NOMO-1 treated with DMSO at 0.1 percent for 48 hours (cell line): ENCODE results near the gene TEF.
"Not testable (repeated sequence)": the region's sequence is repeated elsewhere in the genome, so short reads cannot be mapped to it uniquely, and the experiment has no call there.

ENCODE experiments used
- DNase-seq: peaks from one replicate; lab custom pipeline; 2025; ENCODE audit not compliant: unreplicated experiment; lab: John Stamatoyannopoulos, UW

TEF gene

DNA sequence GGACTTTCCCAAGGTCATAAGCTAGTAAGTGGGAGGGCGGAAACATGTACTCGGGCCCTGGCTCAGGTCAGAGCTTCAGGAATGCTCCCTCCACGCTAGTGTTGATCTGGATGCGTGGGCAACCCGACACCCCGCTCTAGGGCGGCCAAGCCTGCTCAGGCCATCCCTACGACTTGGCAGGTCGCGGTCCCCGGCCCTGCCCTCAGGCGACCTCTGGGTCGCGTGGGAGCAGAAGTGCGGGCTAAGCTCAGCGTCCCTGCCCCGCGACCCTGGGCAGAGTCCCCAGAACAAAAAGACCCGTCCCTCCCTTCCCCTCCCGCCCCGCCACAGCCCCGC lies 781 bp upstream of the TEF start:
- no peak for DNase-seq

DNA sequence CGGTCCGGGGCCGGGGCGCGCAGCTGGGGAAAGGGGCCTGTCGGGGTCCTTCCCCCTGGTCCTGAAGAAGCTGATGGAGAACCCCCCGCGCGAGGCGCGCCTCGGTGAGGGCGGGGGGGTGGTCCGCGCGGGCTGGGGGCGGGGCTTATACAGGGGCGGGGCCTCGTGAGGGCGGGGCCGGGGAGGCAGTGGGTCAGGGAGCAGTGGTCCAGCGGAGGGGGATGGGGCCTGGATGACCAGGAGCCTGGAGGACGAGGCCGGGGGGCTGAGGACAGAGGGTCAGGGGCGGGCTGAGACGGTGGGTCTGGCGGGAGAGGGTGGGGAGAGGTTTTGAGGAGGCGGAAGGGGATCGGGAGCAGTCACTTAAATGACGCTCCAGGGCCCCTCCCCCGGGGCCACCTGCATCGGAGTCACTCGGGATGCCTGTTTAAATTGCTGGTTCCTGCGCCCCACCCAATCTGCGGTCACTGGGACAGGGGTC lies 396 bp downstream of the TEF start:
- DNase-seq, result no peak

DNA sequence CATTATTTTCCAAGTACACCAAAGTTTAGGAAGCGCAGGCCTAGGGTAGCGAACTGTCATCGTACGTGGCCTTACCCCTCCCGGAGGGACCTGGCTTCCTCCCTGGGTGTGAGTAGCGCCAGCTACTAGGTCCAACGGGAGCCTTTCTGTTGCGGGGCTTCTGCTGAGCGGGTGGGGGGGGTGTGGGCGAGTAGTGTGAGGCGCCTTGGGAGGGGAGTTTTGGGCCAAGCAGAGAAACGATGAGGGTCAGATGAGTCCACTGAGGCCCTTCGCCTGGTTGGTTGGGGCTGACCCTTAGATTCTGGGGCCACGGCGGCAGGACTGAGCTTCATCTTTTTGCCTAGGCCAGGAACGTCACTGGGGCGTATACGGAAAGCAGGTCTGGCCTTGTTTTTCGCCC lies 868 bp downstream of the TEF start:
- DNase-seq, result no peak

DNA sequence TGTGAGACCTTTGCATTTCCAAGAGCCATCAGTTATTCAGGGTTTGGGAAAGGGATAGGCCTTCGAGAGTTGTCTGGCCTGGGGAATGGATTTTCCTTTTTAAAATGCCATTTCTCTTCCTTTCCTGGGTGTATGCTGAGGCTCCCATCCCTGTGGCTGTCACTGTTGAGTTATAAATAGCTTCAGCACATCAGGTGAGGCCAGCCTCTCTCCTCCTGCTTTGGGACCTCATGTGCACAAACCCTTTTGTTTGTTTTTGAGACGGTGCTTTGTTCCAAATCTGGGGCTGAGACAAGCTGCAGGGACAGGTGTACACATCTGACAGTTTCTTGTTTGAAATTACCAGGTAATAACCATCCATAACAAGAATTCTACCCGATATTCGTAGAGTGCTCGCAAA lies 1.3 kb downstream of the TEF start:
- no peak for DNase-seq

DNA sequence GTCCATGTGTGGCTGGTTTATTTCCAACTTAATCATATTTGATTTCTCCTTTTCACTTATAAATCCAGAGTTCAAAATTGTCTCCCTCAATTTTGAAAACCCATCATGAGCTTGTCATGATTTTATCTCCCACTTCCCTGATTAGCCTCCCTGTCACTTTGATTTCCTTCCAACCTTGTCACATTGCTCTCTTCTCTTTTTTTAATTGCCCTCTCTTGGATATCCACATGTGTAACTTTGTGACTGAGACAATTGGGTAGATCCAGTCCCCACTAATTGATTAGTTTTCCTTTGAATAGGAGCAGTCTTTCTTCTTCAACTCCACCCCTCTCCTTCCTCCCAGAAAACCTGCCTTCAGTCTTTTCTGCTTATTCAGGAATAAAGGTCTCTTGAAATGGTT lies 2.4 kb downstream of the TEF start:
- DNase-seq, result no peak

DNA sequence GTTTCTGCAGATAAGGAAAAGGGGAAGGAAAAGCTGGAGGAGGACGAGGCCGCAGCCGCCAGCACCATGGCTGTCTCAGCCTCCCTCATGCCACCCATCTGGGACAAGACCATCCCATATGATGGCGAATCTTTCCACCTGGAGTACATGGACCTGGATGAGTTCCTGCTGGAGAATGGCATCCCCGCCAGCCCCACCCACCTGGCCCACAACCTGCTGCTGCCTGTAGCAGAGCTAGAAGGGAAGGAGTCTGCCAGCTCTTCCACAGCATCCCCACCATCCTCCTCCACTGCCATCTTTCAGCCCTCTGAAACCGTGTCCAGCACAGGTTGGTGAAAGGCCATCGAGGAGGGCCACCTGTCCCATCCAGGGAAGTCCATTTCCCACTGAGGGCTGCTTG lies 5.6 kb downstream of the TEF start:
- no peak for DNase-seq

DNA sequence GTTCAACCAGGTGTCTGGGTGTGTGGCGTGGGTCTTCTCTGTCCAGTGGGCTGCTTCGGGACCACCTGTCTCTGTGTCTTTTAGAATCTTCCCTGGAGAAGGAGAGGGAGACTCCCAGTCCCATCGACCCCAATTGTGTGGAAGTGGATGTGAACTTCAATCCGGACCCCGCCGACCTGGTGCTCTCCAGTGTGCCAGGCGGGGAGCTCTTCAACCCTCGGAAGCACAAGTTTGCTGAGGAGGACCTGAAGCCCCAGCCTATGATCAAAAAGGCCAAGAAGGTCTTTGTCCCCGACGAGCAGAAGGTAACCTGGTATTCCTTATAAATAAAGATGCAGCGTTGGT lies 12.2 kb downstream of the TEF start:
- no peak for DNase-seq

DNA sequence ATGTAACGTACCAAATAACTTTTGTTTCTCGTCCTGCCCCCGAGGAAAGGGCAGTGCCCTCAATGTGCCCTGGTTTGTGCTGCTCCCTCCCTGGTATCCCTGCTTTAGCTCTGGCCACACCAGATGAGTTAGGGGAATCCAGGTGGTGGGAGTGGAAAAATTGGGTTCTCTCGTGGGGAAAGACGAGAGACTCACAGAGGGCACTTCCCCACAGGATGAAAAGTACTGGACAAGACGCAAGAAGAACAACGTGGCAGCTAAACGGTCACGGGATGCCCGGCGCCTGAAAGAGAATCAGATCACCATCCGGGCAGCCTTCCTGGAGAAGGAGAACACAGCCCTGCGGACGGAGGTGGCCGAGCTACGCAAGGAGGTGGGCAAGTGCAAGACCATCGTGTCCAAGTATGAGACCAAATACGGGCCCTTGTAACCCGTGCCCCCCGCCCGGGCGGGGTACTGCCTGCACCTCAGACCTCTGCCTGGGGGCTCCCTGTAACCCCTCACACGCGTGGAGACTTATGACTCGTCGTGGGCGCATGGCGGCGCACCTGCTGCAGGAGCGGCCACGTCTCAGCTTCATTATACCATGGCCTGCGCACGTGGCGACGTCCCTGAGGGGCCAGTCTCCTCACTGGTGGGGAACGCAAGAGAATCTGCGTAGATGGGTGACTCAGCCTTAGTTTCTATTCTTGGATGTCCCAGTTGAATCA lies 13.9 kb downstream of the TEF start:
- DNase-seq, result no peak

DNA sequence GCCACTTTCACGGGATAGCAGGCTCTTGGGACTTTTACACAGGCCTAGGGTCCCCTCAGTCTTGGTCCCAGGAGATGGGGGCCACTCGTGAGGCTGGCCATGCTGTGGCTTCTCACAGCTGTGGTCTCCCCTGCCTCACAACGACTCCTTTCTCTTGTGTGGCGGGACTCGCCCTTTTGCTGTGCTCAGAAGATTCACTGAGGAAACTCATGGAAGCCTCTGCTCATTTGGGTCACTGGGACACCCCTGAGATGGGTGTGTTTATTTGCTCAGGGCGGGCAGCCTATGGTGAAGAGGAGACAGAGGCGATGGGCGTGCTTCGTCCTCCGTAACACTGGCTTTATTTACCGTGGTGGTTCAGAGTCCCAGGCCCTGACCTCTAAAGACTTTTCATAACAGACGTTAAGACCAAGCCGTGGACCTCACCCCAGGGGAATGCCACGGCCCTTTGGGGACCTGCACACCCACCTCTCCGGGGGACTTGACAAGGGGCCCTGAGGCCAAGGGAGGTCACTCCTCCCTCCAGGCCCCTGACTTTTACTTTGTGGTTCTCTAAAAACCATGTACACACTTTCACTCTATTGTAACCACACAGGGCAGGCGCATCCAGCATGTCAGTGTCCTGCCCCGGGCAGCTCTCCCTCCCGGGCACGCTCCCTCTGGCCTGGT lies 15.5 kb downstream of the TEF start:
- no peak for DNase-seq

DNA sequence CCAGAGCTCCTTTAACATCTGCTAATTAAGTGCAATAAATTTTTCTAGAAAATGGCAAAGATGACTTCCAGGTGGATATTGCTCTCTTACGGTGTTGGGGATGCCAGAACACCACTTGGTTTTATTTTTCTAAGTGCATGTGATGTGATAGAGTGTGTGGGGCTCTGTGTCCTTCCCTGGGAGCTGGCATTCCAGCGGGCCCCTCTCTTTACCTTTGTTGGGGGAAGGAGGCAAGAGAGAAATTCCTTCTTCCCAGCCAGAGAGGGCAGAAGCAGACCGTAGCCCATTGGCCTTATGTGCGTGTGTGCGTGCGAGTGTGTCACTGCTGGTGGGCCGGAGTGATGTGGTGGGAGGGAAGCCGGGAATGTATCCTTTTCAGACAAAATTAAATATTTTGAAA lies 17.2 kb downstream of the TEF start:
- DNase-seq, result no peak

DNA sequence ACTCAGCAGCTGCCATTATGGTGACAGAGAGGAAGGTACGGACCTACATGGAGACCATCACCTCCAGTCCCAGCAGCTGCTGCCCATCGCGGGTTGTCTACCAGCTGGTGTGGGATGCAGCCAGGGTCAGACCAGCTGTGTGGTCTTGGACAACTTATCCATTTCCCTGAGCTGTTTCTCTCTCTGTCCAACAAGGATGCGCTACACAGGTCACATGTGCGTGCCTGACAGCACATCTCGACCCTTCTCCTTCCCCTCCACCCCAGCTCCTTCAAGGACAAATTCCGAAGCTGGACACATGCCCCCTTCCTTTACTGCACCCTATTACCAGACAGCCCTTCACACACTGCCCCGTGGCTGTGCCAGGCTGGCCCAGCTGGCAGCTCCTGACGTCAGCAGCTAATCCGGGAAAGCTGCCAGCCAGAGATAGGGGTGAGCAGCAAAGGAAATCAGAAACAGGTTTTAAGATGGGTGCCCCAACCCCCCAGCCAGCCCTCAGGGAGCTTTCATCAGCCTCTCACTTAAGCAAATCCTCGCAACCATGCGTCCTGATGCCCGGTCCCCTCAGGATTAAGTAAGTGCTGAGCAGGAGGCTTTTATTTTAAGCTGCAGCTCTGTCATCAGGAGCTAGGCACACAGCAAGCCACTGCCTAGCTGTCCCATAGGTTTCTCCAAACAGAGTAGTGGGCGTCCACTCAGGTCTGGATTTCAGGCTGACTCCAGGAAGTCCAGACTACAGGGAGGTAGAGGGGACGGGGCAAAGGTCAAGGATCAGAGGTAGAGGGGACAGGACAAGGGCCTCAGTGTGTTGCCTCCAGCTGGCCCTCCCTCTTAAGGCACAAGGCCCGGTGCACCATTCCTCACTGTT lies 20.3 kb downstream of the TEF start:
- no peak for DNase-seq

DNA sequence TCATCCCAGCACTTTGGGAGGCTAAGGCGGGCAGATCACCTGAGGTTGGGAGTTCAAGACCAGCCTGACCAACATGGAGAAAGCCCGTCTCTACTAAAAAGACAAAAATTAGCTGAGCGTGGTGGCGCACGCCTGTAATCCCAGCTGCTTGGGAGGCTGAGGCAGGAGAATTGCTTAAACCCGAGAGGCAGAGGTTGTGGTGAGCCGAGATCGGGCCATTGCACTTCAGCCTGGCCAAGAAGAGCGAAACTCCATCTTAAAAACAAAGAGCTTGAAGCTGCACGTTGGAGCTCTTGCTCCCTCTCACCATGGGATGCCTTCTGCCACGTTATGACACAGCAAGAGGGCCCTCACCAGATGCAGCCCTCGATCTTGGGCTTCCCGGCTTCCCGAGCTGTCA lies 21.1 kb downstream of the TEF start:
- not testable (repeated sequence) for DNase-seq

DNA sequence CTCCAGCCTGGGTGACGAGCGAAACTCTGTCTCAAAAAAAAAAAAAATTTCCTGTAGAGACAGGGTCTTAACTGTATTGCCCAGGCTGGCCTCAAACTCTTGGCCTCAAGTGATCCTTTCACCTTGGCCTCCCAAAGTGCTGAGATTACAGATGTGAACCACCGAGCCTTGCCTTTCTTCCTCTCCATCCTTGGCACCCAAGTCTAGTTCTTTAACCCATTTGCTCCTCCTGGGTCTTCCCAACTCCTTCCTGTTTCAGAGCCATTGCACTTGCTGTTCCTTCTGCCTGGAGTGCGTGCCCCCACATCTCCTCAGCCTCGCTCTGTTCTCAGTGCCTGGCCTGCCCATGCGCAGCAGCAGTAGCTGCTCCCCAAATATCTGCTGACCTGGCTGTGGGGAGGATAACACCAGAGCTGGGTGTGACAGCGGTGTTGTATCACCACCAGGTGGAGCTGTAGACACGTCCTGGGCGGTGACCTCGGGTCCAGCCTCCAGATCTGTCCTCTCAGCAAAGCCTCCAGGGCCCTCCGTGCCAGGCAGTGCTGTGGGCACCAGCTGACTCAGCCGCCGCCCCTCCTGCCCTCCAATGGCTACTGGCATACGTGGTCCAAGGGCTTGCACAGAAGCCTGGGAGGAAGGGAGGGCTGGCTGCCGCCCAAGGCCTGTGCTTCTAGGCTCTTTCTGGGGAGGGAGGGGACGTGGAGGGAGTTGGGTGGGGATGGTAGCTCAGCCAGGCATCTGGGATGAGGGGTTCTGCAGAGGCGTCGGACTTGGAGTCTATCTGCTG lies 22.0 kb downstream of the TEF start:
- DNase-seq, result peak; percentile 82

DNA sequence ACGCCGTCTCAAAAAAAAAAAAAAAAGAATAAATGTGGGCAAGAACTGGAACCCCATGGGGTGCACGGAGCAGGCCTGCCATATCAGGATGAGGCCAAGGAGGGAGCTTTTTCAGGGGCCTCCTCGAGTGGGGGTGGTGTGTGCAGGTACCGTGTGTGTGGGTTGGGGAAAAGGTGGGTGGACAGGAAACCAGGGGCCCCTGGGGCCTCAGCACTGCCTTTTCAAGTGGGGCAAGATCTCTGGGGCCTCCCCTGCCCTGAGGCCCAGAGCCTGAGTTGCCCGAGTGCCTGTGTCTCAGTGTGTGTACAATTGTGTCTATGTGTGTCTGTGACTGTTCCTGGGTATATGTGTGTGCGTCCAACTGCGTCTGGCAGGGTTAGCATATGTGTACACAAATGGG lies 23.8 kb downstream of the TEF start:
- DNase-seq, result no peak

DNA sequence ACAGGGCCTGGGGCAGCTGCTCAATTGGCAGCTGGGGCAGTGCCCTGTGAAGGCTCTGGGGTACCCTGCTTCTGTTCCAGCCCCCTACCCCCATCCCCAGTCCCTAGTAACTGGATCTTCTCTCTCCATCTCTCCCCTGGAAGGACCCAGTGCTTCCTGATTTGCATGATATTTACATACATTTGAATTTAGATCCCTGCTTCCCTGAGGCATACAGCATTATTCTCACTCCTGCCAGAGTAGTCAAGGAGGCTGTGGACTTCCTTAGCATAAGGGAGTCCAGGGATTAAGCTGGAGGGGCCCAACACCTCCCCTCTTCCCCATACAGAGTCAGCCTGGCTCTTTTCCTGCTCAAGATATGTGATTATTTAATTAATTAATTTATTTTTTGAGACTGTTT lies 24.7 kb downstream of the TEF start:
- DNase-seq, result no peak

DNA sequence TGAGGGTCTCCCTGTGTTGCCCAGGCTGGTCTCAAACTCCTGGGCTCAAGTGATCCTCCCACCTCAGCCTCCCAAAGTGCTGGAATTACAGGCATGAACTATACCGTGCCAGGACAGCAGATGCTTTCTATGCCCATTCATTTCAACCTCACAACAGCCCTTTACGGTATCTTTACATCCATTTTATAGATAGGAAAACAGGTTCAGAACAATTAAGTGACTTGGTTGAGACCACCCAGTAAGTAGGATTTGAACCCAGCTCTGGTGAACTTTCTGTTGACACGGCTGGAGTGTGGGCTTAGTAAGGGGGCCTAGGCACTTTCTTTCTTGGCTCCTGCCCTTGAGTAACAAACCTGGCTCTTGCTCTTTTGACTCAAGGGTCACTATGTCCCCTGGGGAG lies 25.7 kb downstream of the TEF start:
- no peak for DNase-seq

DNA sequence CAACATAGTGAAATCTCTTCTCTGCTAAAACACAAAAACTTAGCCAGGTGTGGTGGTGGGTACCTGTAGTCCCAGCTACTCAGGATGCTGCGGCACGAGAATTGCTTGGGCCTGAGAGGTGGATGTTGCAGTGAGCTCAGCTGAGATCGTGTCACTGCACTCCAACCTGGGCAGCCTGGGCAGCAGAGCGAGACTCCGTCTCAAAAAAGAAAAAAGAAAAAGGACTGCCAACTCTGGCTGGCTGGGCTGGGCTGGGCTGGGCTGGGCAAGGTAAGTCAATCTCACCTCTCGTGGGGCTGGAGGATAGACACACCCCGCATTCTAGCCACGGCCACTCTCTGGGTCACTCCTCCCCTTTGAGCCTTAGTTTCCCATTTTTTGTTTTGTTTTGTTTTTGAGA lies 26.9 kb downstream of the TEF start:
- no peak for DNase-seq

DNA sequence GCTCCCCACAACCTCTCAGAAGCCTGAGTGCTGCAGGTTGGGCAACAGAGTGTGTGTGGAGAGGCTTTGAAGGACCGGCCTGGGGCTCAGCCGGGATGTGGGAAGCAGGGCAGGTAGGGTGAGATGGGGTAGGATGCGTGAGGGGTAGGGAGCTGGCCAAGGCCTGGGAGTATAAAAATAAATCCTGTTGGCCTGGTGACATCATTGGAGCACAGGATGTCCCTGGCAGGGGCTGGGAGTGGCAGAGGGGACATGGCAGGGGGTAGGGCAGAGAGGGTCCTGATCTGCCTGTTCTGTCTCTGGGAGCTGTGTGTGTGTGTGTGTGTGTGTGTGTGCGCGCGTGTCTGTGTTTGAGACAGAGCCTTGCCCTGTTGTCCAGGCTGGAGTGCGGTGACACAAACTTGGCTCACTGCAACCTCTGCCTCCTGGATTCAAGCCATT lies 28.6 kb downstream of the TEF start:
- no peak for DNase-seq

DNA sequence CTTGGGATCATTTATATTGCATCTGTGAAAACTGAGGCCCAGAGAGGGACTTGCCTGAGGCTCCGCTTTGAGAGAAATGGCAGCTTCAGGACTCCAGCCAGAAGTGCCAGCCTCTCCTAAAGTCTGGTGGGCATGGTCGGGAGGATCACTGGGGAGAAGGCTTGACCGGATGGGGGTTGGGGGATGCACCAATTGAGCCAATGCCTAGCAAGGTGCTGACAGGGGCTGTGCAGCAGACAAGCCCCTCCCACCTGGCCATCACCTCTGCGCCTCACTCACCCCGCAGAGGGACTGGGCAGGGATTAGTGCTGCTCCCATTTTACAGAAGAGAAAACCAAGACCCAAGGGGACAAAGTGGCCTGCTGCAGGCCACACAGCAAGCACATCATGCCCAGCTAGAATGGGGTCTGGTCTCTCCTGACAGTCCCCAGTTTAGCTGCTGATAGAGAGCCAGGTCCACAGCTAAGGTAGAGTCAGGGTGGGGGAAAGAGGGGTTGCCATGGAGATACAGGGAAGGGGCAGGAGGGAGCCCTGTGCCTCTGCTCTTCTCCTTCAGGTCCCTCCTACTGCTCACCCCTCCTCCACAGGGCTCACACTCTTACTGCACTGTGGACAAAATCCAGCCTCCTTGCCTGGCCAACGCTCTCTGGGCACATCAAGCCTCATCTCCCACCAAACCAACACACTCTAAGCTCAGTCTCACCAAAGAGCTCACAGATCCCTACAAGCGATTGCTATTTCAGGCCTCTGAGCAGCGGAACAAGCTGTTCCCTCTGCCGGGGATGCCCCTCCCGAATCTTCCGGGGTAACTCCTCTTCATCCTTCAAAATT lies 29.5 kb downstream of the TEF start:
- DNase-seq, result no peak

DNA sequence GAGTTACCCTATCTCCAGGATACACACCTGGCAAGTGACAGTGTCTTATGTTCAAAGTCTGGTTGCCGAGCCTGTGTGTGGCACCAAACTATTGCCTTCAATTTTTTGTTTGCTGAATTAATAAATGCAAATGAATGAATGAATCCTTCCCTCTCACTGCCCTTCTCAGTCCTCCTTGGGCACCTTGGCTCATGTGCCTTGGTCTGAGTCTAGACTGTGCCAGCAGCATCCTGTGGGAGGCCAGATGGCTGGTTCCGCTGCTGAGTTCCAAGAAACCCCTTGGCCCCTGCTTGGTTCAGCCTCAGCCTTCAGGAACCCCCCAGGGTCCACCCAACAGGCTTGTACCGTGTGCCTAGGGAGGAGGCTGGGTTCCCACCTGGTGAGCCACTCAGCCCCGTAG lies 33.8 kb downstream of the TEF start:
- no peak for DNase-seq
